NK-92 (cell line): ENCODE measurements around the gene NDNF.

ENCODE experiments used
- DNase-seq: peaks from one replicate; lab custom pipeline; 2025; ENCODE audit not compliant: unreplicated experiment; lab: John Stamatoyannopoulos, UW

NDNF gene

GRCh38 chr4:121072224-121073003 is at the start of gene NDNF:
Gene NDNF, minus strand, starts transcription at chr4:121072535. Its CDS starts 26,698 bp downstream, at chr4:121045837.
- no peak for DNase-seq

GRCh38 chr4:121119715-121120114 is 47.4 kb upstream of the NDNF start:
- DNase-seq: no peak

GRCh38 chr4:121118344-121118743 is 46.0 kb upstream of the NDNF start:
- DNase-seq: no peak

GRCh38 chr4:121114756-121115155 is 42.4 kb upstream of the NDNF start:
- DNase-seq: no peak

GRCh38 chr4:121112530-121112929 is 40.2 kb upstream of the NDNF start:
- DNase-seq: no peak

- DNase-seq: no peak
These were observed 36.2 kb upstream of the NDNF start for GRCh38 chr4:121108557-121108956.

- no peak for DNase-seq
These were observed 35.2 kb upstream of the NDNF start for GRCh38 chr4:121107507-121107906.

- DNase-seq: no peak
These were observed 27.9 kb upstream of the NDNF start for GRCh38 chr4:121100093-121100775.

GRCh38 chr4:121098266-121098665 is 25.9 kb upstream of the NDNF start:
- no peak for DNase-seq

GRCh38 chr4:121096629-121097028 is 24.3 kb upstream of the NDNF start:
- no peak for DNase-seq

- DNase-seq: no peak
These were observed 23.9 kb upstream of the NDNF start for GRCh38 chr4:121096191-121096590.

- DNase-seq: no peak
These were observed 22.1 kb upstream of the NDNF start for GRCh38 chr4:121094297-121094966.

GRCh38 chr4:121093261-121093660 is 20.9 kb upstream of the NDNF start:
- no peak for DNase-seq

- no peak for DNase-seq
These were observed 19.6 kb upstream of the NDNF start for GRCh38 chr4:121091941-121092340.

- no peak for DNase-seq
These were observed 16.5 kb upstream of the NDNF start for GRCh38 chr4:121088867-121089266.

- DNase-seq: no peak
These were observed 7.0 kb upstream of the NDNF start for GRCh38 chr4:121079376-121079775.

- DNase-seq: no peak
These were observed 5.2 kb upstream of the NDNF start for GRCh38 chr4:121077496-121077895.

GRCh38 chr4:121076416-121076815 is 4.1 kb upstream of the NDNF start:
- DNase-seq: no peak

- DNase-seq: no peak
These were observed 1.5 kb upstream of the NDNF start for GRCh38 chr4:121073672-121074381.

GRCh38 chr4:121073004-121073435 is 685 bp upstream of the NDNF start:
- DNase-seq: no peak

- DNase-seq: no peak
These were observed 603 bp downstream of the NDNF start for GRCh38 chr4:121071640-121072223.
